ENCODE results near the gene FBLN1. TPM values are rescaled to one million over a fixed set of nuclear protein-coding genes. Genes with fewer than 3 reads are reported as not detected.

Gene FBLN1
- total and polyA plus RNA-seq, 2 donors (not counting 1 experiment from before 2014, with no cell fraction given), result not detected

DNA sequence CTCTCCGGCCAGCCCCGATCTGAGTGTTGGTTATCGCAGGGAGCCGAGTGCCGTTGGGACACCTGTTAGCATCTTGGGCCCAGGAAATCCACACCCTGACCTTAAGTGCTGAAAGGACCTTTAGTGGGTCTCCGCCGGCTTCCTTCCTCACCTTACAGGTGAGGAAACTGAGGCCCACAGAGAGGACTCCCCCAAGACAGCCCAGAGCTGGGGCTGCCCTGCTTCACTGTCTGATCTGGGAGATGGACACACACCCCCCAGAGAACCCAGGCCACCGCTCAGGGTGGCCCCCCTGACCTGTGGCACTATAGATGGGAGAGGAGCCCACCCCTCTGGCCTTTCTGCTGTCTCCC is 73.6 kb downstream of the FBLN1 start:
- H3K36me3 ChIP-seq (replicated peaks in 1 of 2; ENCODE audit: control extremely low read depth in 1 of 2, control insufficient read depth in 1 of 2, extremely low read depth in 1 of 2, insufficient read depth in 2 of 2, low read length in 1 of 2), result no peaks in the 10 kb centered on the region
- ChIA-PET CTCF (no interaction called here), POLR2A (no interaction called here)
- peaks cover 3% of the 10 kb centered on the region in 2 donors for H3K4me1 ChIP-seq (ENCODE audit: control insufficient read depth in 2 of 2, insufficient read depth in 2 of 2, low read length in 2 of 2)
- peaks cover 3% of the 10 kb centered on the region for H3K9me3 Mint-ChIP-seq (ENCODE audit: insufficient read depth)
- H3K27me3 Mint-ChIP-seq, result peaks cover 20% of the 10 kb centered on the region
- intact Hi-C loops (cut with micrococcal nuclease), result loop anchor here (5.0 kb wide), 1 partner anchor 319 kb away; no protein-coding TSS in a partner anchor
- no peak overlapping the region for H3K4me2 ChIP-seq (replicated peaks; ENCODE audit: low read depth, low read length, poor library complexity, severe bottlenecking)
- peaks cover 0 to 29% (median 7%) of the 10 kb centered on the region in 4 experiments for H3K27me3 ChIP-seq (replicated peaks in 1 of 4; ENCODE audit: control extremely low read depth in 1 of 4, control insufficient read depth in 3 of 4, insufficient read depth in 4 of 4, low read length in 3 of 4)
- H3K4me1 Mint-ChIP-seq, result no peaks in the 10 kb centered on the region
- no peak overlapping the region for H2AFZ ChIP-seq (ENCODE audit: insufficient read depth, low read depth, low read length, poor library complexity, severe bottlenecking)
- no peak overlapping the region for H3K4me3 Mint-ChIP-seq
- no peak for TF ChIP-seq CTCF (IDR thresholded peaks at IDR 0.05)
- TF ChIP-seq EZH2 (IDR thresholded peaks at IDR 0.05; ENCODE audit: borderline replicate concordance, insufficient read depth, low read depth, low read length, poor library complexity, severe bottlenecking), result no peak
- no peak overlapping the region for H3K27ac Mint-ChIP-seq
- 78% methylated on average over 4 of the region's 8 CpGs for WGBS (ENCODE audit: insufficient coverage)
- no peak overlapping the region for H3K4me3 ChIP-seq (ENCODE audit: control extremely low read depth in 1 of 5, extremely low read depth in 1 of 5, insufficient read depth in 1 of 5, low read depth in 2 of 5, low read length in 4 of 5)
- no peak overlapping the region for H3K27ac ChIP-seq (ENCODE audit: low read length in 2 of 2)
- no peak for DNase-seq
- H3K9ac ChIP-seq (ENCODE audit: low read length), result no peak overlapping the region
- H3K79me2 ChIP-seq (ENCODE audit: control insufficient read depth, insufficient read depth, low read length), result no peaks in the 10 kb centered on the region
- H3K9me3 ChIP-seq (ENCODE audit: control extremely low read depth in 1 of 3, control insufficient read depth in 2 of 3, insufficient read depth in 1 of 3, low read length in 2 of 3), result peaks cover 2 to 13% (median 4%) of the 10 kb centered on the region in 3 donors
- no peak for ATAC-seq (ENCODE audit: low read depth)
- no peaks in the 10 kb centered on the region for H4K20me1 ChIP-seq (ENCODE audit: control insufficient read depth, insufficient read depth, low read length, poor library complexity, severe bottlenecking)

GRCh38 chr22:45576730-45577464 is 74.2 kb downstream of the FBLN1 start:
- Mint-ChIP-seq H3K27me3 (peaks cover 20% of the 10 kb centered on the region), H3K27ac (no peak overlapping the region), H3K4me3 (no peak overlapping the region), H3K4me1 (no peaks in the 10 kb centered on the region), H3K9me3 (ENCODE audit: insufficient read depth) (no peaks in the 10 kb centered on the region)
- H3K4me2 ChIP-seq (replicated peaks; ENCODE audit: low read depth, low read length, poor library complexity, severe bottlenecking), result no peak overlapping the region
- no peak overlapping the region for H2AFZ ChIP-seq (ENCODE audit: insufficient read depth, low read depth, low read length, poor library complexity, severe bottlenecking)
- H3K9me3 ChIP-seq (ENCODE audit: control extremely low read depth in 1 of 3, control insufficient read depth in 2 of 3, insufficient read depth in 1 of 3, low read length in 2 of 3), result peaks cover 0 to 13% (median 0%) of the 10 kb centered on the region in 3 donors
- H3K79me2 ChIP-seq (ENCODE audit: control insufficient read depth, insufficient read depth, low read length), result no peaks in the 10 kb centered on the region
- intact Hi-C loops (cut with micrococcal nuclease), result loop anchor here (5.0 kb wide), 1 partner anchor 320 kb away; no protein-coding TSS in a partner anchor
- H3K4me1 ChIP-seq (ENCODE audit: control insufficient read depth in 2 of 2, insufficient read depth in 2 of 2, low read length in 2 of 2), result peaks cover 3% of the 10 kb centered on the region in 2 donors
- H3K9ac ChIP-seq (ENCODE audit: low read length), result no peak overlapping the region
- H3K27me3 ChIP-seq (replicated peaks in 1 of 4; ENCODE audit: control extremely low read depth in 1 of 4, control insufficient read depth in 3 of 4, insufficient read depth in 4 of 4, low read length in 3 of 4), result peaks cover 0 to 29% (median 7%) of the 10 kb centered on the region in 4 experiments
- CTCF ChIA-PET, result interaction anchor here (1.3 to 1.7 kb wide), 3 partner anchors 23 to 429 kb away, joined by 3 to 5 read pairs (median 3); no protein-coding TSS in a partner anchor
- no peak overlapping the region for H3K27ac ChIP-seq (ENCODE audit: low read length in 2 of 2)
- H4K20me1 ChIP-seq (ENCODE audit: control insufficient read depth, insufficient read depth, low read length, poor library complexity, severe bottlenecking), result no peaks in the 10 kb centered on the region
- no peak for TF ChIP-seq CTCF (IDR thresholded peaks at IDR 0.05)
- no peak for TF ChIP-seq EZH2 (IDR thresholded peaks at IDR 0.05; ENCODE audit: borderline replicate concordance, insufficient read depth, low read depth, low read length, poor library complexity, severe bottlenecking)
- no peak overlapping the region for H3K4me3 ChIP-seq (ENCODE audit: control extremely low read depth in 1 of 5, extremely low read depth in 1 of 5, insufficient read depth in 1 of 5, low read depth in 2 of 5, low read length in 4 of 5)
- POLR2A ChIA-PET, result no interaction called here
- H3K36me3 ChIP-seq (replicated peaks in 1 of 2; ENCODE audit: control extremely low read depth in 1 of 2, control insufficient read depth in 1 of 2, extremely low read depth in 1 of 2, insufficient read depth in 2 of 2, low read length in 1 of 2), result no peaks in the 10 kb centered on the region
- no peak for ATAC-seq (ENCODE audit: low read depth)
- no peak for DNase-seq
- WGBS (ENCODE audit: insufficient coverage), result 90% methylated on average over 17 of the region's 19 CpGs

All from B cell (primary cell).